Uterus (tissue), 2 donors: ENCODE data around the gene SLC39A2.

Experiments used
- POLR2A ChIP-seq, 2 donors: fragments of 450-650 bp; IDR thresholded peaks; one replicate each; pipeline ENCODE4 v1.6.1; 2016; ENCODE audit warnings: antibody characterized with exemption in 2 of 2, mild to moderate bottlenecking in 1 of 2, moderate library complexity in 1 of 2
- TF ChIP-seq, protein P1 (sequence below), 4 experiments: fragments of 200-600 bp in 2 of 4; fragments of 450-650 bp in 2 of 4; sonication (generic) in 2 of 4; IDR thresholded peaks; one replicate each; pipeline ENCODE4 v1.5.1; 2016 to 2019; ENCODE audit warnings: antibody characterized with exemption in 4 of 4, mild to moderate bottlenecking in 2 of 4, moderate library complexity in 1 of 4

- TF ChIP-seq, protein P1, sequence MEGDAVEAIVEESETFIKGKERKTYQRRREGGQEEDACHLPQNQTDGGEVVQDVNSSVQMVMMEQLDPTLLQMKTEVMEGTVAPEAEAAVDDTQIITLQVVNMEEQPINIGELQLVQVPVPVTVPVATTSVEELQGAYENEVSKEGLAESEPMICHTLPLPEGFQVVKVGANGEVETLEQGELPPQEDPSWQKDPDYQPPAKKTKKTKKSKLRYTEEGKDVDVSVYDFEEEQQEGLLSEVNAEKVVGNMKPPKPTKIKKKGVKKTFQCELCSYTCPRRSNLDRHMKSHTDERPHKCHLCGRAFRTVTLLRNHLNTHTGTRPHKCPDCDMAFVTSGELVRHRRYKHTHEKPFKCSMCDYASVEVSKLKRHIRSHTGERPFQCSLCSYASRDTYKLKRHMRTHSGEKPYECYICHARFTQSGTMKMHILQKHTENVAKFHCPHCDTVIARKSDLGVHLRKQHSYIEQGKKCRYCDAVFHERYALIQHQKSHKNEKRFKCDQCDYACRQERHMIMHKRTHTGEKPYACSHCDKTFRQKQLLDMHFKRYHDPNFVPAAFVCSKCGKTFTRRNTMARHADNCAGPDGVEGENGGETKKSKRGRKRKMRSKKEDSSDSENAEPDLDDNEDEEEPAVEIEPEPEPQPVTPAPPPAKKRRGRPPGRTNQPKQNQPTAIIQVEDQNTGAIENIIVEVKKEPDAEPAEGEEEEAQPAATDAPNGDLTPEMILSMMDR (IDR thresholded peaks at IDR 0.05), result no peak
- TF ChIP-seq POLR2A (IDR thresholded peaks at IDR 0.05), result no peak
Observed at GRCh38 chr14:21022686-21023085, 23.6 kb downstream of the SLC39A2 start.
